Measurements from ENCODE around the gene CHST7. TPM values are rescaled to one million over a fixed set of nuclear protein-coding genes. Genes with fewer than 3 reads are reported as not detected.

The CHST7 gene
- total and polyA plus RNA-seq, 10 of the 15 experiments (the other 5 are each of a cell fraction or from before 2014, with no cell fraction given): 0.58 to 11.0 (median 5.4) TPM

- no peaks in the 10 kb centered on the region for H4K20me1 ChIP-seq (ENCODE audit: control insufficient read depth, insufficient read depth)
- ChIA-PET SMC1A (ENCODE audit: uncharacterized antibody, unreplicated experiment) (interaction anchor here (0.8 to 3.6 kb wide), 18 partner anchors 9 to 155 kb away, joined by 3 to 33 read pairs (median 4); no protein-coding TSS in a partner anchor), CTCF (interaction anchor here (1.5 to 2.2 kb wide), 5 partner anchors 9 to 256 kb away, joined by 3 to 14 read pairs (median 5); no protein-coding TSS in a partner anchor), RAD21 (ENCODE audit: unreplicated experiment) (interaction anchor here (0.6 to 2.8 kb wide), 11 partner anchors 9 to 121 kb away, joined by 3 to 19 read pairs (median 7); partner anchors contain the start of gene SLC9A7), POLR2A (interaction anchor here (0.5 to 1.5 kb wide), 5 partner anchors 9 to 77 kb away, joined by 3 to 8 read pairs (median 3); no protein-coding TSS in a partner anchor)
- no TSS peak for BruUV-seq (replicated peaks)
- peaks cover 0 to 1% of the 10 kb centered on the region in 2 experiments; a peak in 1 of 4 replicates for H3K36me3 ChIP-seq (ENCODE audit: control insufficient read depth in 2 of 2, insufficient read depth in 2 of 2, low read length in 1 of 2)
- DNase-seq (ENCODE audit: low read depth, low spot score) (peak; percentile 60), FAIRE-seq (peak; percentile 75), ATAC-seq (peak; percentile 78)
- 0% methylated on average over 2 of the region's 2 CpGs for WGBS (ENCODE audit: insufficient coverage, insufficient replicate concordance, low lambda C conversion rate, missing lambda C conversion rate)
- peak overlapping the region; percentile 45; the same call in 1 of the 2 replicates for H3K27ac ChIP-seq (ENCODE audit: control insufficient read depth, insufficient read depth)
- in situ Hi-C loops (cut with MboI) (loop anchor here (5.0 kb wide), 1 partner anchor 74 kb away; no protein-coding TSS in a partner anchor), intact Hi-C loops (cut with micrococcal nuclease; ENCODE audit: unreplicated experiment) (no loop called here)
- no peaks in the 10 kb centered on the region for H3K9me3 ChIP-seq (replicated peaks; ENCODE audit: control insufficient read depth, insufficient read depth, low read length)
- H2AFZ ChIP-seq (ENCODE audit: control insufficient read depth, low read depth, low read length): no peak overlapping the region
- H3K79me2 ChIP-seq (ENCODE audit: control insufficient read depth, insufficient read depth, low read length): no peaks in the 10 kb centered on the region
- no peak overlapping the region for H3K4me2 ChIP-seq (ENCODE audit: control insufficient read depth, insufficient read depth)
- no peak overlapping the region for H3K4me3 ChIP-seq
- H3K9ac ChIP-seq (ENCODE audit: control insufficient read depth, insufficient read depth, low read length): no peak overlapping the region
- no peaks in the 10 kb centered on the region for H3K27me3 ChIP-seq (replicated peaks in 1 of 2; ENCODE audit: control insufficient read depth in 2 of 2, insufficient read depth in 2 of 2, low read length in 1 of 2)
- H3K4me1 ChIP-seq (ENCODE audit: control insufficient read depth, insufficient read depth, low read length): peaks cover 34% of the 10 kb centered on the region
- TF ChIP-seq HDAC6 (IDR thresholded peaks at IDR 0.05; ENCODE audit: unreplicated experiment) (no peak), PAX5 (IDR thresholded peaks at IDR 0.05; ENCODE audit: borderline replicate concordance, low read depth, low read length) (peak; percentile 68), RELB (IDR thresholded peaks at IDR 0.05; ENCODE audit: low read depth) (peak; percentile 95), PML (IDR thresholded peaks at IDR 0.05; ENCODE audit: low read length) (peak; percentile 66; the same call in 1 of the 2 replicates), BCL11A (IDR thresholded peaks at IDR 0.05; ENCODE audit: low read depth, low read length) (peak; percentile 97), BHLHE40 (IDR thresholded peaks at IDR 0.05; ENCODE audit: borderline replicate concordance in 1 of 2, low read depth in 2 of 2, low read length in 1 of 2) (peak; percentile 47 to 62), TBL1XR1 (IDR thresholded peaks at IDR 0.05; ENCODE audit: low read depth, low read length) (peak; percentile 91), BMI1 (IDR thresholded peaks at IDR 0.05; ENCODE audit: borderline replicate concordance) (peak; percentile 69; the same call in 1 of the 2 replicates), ATF2 (IDR thresholded peaks at IDR 0.05; ENCODE audit: low read length) (peak; percentile 94), RFX5 (IDR thresholded peaks at IDR 0.05; ENCODE audit: low read depth, low read length) (no peak), CUX1 (IDR thresholded peaks at IDR 0.05; ENCODE audit: insufficient replicate concordance, low read depth, low read length) (peak; percentile 72), SMARCA5 (IDR thresholded peaks at IDR 0.05) (no peak), ZNF217 (IDR thresholded peaks at IDR 0.05) (peak; percentile 47; the same call in 1 of the 2 replicates), NBN (IDR thresholded peaks at IDR 0.05) (peak; percentile 72; the same call in 1 of the 2 replicates), MXI1 (IDR thresholded peaks at IDR 0.05; ENCODE audit: low read depth, low read length) (no peak)
Observed at GRCh38 chrX:46637938-46638337, 64.4 kb downstream of the CHST7 start.

Data from GM12878 (cell line).